ENCODE results near the gene SMARCC2. TPM values are rescaled to one million over a fixed set of nuclear protein-coding genes. Genes with fewer than 3 reads are reported as not detected.
A peak's percentile ranks its signal among the peaks of the same experiment; 100 is the strongest.

The SMARCC2 gene
- total RNA-seq, 1 experiment from 2014 or later, result 28.9 TPM

DNA sequence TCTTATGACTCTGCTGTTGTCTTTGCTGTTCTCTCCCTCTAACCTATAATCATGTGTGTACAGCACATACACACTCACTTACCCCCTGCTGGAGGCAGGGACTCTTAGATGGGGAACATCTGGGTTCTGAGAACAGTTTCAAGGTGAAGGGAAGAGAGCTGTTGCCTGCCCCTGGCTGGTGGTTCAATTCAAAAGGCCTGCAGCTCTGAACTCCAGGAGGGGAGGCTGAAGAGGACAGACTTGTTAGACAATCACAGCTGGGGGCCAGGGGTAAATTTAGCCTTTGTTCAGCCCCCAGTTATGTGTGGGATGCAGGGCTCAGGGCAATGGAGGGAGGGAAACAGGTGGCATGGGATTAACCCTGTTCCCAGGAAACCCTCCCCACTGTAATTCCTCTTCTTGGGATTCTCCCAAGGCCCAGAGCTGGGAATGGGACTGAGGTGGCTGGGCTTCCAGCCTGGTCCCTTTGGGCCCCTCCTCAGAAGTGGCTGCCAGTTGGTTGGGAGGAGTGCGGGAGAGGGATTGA lies 35.0 kb downstream of the SMARCC2 start:
- DNase-seq (ENCODE audit: extremely low read depth, low read depth), result no peak

DNA sequence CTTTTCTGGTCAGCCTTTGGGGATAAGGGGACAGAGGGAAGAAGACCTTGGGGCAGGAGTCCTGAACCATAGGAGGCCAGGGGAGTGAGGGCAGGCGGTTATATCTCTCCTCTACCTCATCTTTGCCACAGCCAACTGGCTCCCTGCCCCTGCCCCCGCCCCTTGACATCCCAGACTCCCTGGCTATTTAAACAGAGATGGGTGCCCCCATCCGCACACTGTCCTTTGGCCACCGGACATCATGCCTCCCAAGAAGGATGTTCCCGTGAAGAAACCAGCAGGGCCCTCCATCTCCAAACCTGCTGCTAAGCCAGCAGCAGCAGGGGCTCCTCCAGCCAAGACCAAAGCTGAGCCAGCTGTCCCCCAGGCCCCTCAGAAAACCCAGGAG lies 35.6 kb downstream of the SMARCC2 start:
- no peak for DNase-seq (ENCODE audit: extremely low read depth, low read depth)

DNA sequence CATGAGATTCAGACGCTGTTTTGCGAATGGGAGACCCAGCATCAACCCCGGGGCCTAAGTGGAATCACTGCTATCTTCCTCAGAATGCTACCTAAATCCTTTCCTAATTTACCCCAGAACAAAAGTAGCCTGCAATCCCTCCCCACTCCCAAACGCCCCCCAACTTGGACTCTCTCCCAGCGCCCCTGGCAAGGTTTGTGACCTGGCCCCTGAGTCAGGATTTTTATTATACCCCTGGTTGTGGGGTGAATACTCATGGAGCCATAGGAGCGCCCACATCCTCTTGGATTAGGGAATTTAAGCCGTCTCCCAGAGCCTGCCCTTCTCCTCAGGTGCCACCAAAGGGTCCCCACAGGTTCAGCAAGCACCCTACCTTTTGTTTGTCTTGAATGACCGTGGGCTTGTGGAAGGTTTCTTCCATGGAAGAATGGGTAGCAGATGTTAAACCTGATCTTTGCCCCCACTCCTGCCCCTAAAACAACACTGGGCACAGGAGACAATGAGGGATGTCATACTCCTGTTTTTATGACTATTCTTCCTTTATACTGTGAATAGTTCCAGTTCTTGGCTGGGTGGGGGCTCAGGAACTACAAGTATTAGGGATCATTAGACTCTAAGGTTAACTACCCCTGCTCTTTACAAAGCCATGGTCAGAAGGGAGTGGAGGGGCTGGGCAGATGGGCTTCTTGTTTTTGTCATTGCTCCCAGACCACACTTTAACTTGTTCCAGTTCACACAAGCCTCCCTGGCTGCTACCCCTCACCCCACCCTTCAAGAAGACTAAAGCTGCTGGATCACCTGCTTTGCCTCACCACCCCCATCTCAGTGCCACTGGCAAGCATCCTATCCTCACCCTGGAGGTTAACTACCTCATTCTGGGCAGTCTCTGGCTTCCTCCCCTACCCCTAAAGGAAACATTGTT lies 36.3 kb downstream of the SMARCC2 start:
- DNase-seq (ENCODE audit: extremely low read depth, low read depth), result no peak

DNA sequence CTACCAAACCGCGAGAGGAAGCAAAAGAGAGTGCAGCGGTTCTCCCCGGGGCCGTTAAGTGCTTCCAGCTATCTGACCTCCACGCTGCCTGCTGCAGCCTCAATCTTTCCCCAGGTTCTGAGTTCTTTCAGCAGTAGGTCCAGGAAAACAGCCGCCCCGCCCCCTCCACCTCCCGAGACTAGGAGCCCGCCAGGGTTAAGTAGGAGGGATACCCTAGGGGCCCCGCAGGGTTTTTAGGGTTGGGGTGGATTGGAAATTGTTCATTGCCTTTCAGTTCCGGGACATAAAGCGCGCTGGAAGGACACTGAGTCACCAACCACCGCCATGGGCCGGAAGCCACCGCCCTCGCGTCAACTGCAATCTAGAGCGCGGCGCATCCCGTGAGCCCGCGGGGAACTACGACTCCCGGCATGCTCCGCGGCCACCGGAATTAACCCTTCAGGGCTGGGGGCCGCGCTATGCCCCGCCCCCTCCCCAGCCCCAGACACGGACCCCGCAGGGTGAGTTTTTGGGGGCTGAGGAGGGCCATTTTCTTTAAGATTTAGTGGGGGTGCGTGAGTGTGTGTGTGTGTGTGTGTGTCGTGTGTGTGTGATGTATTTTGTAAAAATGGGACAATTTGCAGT lies 37.0 kb downstream of the SMARCC2 start, which contains the start of gene MYL6B:
Gene MYL6B, plus strand, starts transcription at position 456 of the 624 bp plus-strand sequence. CDS start 1,332 bp downstream, outside the sequence.
- DNase-seq (ENCODE audit: extremely low read depth, low read depth), result peak; percentile 91

DNA sequence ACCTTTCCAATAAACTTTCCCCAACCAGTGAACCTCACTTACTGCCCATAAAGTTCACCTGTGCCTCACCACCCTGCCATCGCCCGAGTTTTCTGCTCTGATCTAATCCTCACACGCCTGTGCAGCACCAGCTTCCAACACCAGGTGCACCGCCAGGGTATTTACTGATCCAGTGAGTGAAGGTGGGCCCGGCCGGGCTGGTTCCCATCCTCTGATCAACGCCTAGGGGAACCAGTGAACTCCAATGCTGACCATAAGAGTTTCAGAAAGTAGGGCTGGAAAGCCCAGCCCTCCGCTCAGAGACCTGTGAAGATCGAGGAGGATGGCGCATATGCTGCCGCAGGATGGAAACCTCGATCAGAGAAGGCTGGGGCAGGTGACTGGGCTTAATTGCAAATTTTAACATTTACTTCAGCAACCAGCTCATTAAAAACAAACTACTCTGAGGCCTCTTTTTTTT lies 37.6 kb downstream of the SMARCC2 start:
- peak; percentile 49 for DNase-seq (ENCODE audit: extremely low read depth, low read depth)

DNA sequence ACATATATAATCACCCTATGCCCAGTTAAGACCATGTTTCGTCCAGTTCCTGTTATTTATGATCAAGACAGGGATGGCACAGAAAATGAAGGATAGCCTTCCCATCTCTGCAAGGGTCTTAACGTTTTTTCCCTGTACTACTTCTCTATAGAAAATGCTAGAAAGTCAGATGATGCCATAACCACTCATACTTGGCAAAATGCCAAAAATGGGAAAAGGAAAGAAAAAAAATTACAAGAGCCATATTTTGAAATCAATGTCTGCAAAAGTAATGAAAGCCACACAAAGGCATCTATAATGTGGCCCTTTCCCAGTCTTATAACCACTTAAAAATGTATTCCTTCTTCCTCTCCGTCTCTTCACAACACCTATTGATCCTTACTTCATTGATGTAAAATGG lies 38.7 kb downstream of the SMARCC2 start:
- no peak for DNase-seq (ENCODE audit: extremely low read depth, low read depth)

DNA sequence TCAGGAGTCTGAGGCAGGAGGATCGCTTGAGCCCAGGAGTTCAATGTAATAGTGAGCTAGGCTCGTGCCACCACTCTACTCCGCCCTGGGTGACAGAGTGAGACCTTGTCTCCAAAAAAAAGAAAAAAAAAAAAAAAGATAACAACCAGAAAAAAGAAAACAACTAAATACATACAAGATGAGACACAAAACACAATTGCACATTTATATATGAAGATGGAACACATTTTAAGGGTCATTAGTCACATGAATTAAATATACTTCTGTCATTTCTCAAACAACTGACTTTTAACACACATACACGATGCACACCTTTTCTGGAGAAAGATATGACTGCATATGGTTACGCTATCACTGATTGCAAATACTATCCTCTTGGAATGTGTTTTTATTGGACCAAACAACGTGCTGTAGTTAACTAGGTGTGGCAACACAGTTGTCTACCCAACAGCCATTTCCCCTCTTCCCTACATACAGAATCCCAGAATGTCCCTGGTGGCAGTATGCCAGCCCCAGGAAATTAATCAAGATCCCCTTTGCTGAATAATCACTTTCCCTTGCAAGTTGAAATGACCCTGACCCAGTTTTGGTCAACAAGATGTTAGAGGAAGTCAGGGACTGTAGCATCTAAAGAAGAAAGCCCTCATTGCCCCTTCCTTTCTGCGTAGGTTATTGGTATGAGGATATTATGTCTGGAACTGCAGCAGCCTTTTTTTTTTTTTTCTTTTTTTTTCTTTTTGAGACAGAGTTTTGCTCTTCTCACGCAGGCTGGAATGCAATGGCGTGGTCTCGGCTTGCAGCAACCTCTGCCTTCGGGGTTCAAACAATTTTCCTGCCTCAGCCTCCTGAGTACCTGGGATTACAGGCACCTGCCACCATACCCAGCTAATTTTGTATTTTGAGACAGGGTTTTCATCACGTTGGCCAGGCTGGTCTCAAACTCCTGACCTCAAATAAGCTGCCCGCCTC lies 42.5 kb downstream of the SMARCC2 start:
- DNase-seq (ENCODE audit: extremely low read depth, low read depth), result no peak

DNA sequence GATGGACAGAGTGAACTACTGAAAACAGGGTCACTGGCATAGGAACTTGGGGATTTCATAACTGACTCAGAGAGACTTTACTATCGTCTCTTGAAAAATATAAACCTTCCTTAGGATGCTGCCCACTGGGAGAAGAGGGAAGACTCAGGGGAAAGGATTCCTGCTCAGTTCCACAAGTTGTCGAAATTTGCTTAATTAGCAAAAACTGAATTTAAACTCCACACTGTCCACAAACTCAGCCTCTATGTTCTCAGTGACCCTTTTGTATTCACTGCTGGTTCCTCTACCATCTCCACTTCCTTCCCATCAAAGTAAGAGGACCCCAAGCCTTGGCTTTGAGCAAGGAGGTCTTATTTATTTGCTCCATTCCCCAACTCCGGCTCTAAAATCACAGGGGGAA lies 44.1 kb downstream of the SMARCC2 start:
- DNase-seq (ENCODE audit: extremely low read depth, low read depth), result no peak

DNA sequence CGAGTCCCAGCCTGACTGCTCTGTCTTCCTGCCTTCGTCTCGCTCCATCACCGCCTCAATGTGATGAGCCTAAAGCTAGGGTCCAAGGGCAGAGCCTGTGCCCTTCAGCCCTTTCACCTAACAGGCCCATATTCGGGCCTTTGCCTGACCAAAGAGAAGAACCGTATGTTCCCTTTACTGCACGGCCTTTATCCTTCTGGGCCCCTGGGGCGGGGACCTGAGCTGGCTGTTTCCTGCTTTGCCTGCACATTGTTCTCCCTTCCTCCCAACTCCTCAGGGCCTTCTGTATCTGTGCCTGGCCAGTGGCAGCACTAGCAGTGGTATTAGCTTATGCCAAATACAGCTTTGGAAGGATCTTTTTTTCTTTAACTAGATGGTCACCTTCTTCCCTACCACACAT lies 45.4 kb downstream of the SMARCC2 start:
- no peak for DNase-seq (ENCODE audit: extremely low read depth, low read depth)

DNA sequence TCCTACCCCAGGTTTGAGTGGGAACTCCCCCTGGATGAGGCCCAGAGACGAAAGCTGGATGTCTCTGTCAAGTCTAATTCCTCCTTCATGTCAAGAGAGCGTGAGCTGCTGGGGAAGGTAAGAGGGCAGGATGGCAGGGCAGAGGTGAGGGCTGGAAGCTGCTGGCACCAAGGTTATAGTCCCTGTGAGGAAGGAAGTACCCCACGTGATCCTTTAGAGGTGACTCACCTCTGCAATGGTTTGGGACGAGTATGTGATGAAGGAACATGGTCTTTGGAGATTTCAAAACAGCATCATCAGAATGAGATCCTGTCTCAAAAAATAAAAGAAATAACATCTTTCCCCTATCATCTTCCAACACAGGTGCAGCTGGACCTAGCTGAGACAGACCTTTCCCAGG lies 46.1 kb downstream of the SMARCC2 start:
- no peak for DNase-seq (ENCODE audit: extremely low read depth, low read depth)

DNA sequence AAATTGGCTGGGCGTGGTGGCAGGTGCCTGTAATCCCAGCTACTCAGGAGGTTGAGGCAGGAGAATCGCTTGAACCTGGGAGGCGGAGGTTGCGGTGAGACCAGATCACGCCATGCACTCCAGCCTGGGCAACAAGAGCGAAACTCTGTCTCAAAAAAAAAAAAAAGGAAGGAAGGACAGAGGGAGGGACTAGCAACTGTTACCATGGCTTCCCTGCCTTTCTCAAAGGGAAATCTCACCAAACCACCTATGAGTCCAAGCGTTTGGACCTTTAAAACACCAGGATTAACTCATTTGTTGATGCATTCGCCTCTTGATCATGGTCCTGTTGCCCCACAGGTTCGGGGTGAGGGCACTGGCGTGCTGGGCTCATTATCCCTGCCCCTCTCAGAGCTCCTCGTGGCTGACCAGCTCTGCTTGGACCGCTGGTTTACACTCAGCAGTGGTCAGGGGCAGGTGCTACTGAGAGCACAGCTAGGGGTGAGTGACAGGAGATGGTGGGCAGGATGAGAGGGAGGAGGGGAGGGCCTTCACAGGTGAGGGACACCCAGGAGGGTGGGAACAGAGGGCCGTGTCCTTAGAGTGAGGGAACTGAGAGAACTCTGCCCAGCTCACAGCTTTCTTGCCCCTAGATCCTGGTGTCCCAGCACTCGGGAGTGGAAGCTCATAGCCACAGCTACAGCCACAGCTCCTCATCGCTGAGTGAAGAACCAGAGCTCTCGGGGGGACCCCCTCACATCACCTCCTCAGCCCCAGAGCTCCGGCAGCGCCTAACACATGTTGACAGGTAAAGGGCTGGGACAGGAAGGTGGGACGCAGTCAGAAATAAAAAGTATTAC lies 47.1 kb downstream of the SMARCC2 start:
- no peak for DNase-seq (ENCODE audit: extremely low read depth, low read depth)

DNA sequence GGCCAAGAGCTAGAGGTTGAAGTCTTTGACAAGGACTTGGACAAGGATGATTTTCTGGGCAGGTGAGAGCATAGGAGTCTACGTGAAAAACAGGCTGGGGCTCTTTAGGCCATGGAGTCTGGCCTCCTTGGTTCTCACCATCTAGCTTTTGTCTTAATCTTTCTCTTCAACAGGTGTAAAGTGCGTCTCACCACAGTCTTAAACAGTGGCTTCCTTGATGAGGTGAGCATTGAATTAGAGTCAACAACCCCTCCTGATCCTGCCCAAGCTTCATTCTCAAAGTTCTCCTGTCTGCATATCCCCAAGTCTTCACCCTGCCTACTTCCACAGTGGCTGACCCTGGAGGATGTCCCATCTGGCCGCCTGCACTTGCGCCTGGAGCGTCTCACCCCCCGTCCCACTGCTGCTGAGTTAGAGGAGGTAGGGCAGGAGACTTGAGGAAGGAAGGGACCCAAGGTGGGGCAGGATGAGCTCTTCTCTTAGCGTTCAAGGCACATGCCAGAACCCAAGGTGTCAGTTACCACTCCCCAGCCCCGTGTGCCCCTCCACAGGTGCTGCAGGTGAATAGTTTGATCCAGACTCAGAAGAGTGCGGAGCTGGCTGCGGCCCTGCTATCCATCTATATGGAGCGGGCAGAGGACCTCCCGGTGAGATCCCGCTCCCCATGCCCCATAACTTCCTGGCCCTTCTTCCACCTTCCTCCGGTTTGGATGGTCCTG lies 51.3 kb downstream of the SMARCC2 start:
- DNase-seq (ENCODE audit: extremely low read depth, low read depth), result no peak

DNA sequence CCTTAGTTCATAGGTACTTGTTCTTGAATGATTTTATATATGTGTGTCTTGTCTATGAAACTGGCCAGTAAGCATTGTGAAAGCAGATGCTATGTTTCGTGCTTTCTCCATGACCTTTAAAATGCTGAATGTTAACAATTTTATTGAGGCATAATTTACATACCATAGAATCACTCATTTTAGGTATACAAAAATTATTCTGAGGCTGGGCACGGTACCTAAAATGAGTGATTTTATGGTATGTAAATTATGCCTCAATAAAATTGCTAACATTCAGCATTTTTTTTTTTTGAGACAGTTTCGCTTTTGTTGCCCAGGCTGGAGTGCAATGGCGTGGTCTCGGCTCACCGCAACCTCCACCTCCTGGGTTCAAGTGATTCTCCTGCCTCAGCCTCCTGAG lies 54.4 kb downstream of the SMARCC2 start:
- DNase-seq (ENCODE audit: extremely low read depth, low read depth), result no peak

DNA sequence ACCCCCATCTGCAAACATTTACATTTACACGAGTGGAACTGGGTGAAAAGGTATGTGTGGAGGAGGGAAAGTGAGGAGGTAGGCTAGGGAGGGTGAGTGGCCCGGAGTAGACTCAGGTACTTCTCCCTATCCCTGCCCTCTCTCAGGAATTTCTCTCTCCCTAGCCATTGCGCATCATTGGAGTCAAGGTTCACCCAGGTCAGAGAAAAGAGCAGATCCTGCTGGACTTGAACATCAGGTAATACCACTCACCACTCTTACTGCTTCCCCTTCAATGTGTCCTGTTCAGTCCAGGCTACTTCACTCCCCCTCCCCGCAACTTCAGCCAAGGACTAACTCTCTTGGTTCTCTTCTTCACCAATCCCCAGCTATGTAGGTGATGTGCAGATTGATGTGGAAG lies 58.4 kb downstream of the SMARCC2 start:
- DNase-seq (ENCODE audit: extremely low read depth, low read depth), result no peak

DNA sequence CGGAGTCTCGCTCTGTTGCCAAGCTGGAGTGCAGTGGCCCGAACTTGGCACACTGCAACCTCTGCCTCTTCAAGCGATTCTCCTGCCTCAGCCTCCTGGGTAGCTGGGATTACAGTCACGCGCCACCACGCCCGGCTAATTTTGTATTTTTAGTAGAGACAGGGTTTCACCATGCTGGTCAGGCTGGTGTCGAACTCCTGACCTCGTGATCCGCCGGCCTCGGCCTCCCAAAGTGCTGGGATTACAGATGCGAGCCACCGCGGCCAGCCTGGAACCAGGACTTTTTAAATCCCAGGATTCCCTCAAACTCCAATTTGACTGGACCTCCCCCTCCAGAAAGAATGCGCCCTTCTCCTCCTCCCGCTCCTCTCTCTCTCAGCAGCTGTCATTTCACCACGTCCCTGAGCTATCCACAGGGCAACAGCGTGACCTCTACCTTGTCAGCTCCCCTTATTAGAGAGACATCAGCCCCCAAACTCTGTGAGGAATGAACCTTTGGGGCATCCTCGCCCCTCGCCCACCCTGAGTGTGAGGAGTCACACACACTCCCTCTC lies 59.3 kb downstream of the SMARCC2 start:
- no peak for DNase-seq (ENCODE audit: extremely low read depth, low read depth)

DNA sequence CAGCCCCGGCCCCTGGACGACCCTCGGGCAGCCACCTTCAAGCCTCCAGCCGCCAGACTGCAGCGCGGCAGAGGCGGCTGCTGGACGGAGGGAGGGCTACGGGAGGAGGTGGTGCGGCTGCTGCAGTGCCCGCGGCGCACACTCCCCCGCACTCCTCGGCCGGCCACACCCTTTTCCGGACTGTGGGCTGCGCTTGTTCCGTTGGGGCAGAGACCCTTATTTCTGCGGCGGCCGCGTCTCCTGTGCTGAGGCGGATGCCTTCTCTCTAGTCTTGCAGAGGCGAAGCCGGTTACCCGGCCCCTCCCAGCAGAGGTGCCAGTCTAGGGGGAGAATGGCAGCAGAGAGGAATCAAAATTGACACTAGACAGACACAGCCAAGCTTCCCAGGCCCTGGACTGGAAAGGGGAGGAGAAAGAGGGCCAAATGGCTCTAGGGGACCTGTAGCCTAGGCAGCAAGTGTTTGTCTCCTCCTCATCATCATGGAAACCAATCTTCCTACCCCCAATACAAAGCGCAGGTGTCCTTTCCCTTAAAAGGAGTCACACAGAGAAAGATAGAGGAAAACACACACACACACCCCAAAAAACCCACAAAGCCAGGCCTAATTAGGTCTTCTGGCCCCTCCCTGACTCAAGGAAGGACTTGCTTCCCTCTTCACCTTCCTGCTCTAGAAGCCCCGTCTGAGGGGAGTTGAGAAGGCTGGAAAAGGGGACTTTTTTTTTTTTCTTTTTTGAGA lies 59.9 kb downstream of the SMARCC2 start:
- DNase-seq (ENCODE audit: extremely low read depth, low read depth), result no peak

DNA sequence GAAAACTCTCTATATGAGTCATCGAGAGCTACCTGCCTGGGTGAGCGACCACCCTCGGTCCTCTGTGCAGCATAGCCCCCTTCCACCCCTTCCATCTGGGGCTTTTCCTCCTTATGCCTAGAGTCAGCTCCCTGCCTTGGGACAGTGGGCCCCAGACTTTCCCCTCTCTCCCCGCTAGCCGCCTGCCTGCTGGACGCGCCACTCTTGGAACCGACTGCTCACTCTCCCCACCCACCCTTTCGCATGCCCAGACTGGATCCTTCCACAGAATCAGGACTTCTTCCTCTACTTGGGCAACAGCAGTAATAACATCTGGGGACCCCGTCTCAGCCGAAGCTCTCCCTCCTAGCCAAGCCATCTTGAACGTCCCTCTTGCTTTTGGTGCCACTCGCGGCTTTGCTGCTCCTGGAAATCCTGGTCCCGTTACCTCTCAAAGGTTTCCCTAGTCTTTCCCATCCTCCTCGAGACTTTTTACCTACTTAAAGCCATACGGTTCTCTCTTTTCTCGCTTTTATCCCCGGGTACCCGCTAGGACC lies 60.5 kb downstream of the SMARCC2 start:
- no peak for DNase-seq (ENCODE audit: extremely low read depth, low read depth)

All from NCI-H460 (cell line).